Neuronal stem cell (in vitro differentiated cells): ENCODE measurements around the gene TUBB1.

Experiments used
- DNase-seq: peaks from one replicate; pipeline ENCODE4 v3.0.0-alpha.2; 2013; ENCODE audit warnings: low spot score
- H2AFZ ChIP-seq: one replicate; pipeline ENCODE4 v1.6.1; 2013; ENCODE audit warnings: mild to moderate bottlenecking, low read length, inconsistent platforms
- H2AK5ac ChIP-seq: 2 replicates; pipeline ENCODE4 v1.6.1; 2013; ENCODE audit warnings: low read depth, mild to moderate bottlenecking, inconsistent platforms, low read length, moderate library complexity, mixed read lengths
- H2BK120ac ChIP-seq: 2 replicates; pipeline ENCODE4 v1.6.1; 2013; ENCODE audit warnings: low read depth, mild to moderate bottlenecking, inconsistent platforms, low read length, moderate library complexity, mixed read lengths
- H2BK12ac ChIP-seq: one replicate; pipeline ENCODE4 v1.6.1; 2013; ENCODE audit warnings: low read length, inconsistent platforms
- H2BK15ac ChIP-seq: 2 replicates; pipeline ENCODE4 v1.6.1; 2013; ENCODE audit warnings: mild to moderate bottlenecking, low read length, inconsistent platforms, mixed read lengths
- H2BK5ac ChIP-seq: one replicate; pipeline ENCODE4 v1.6.1; 2013; ENCODE audit warnings: inconsistent platforms, mild to moderate bottlenecking, low read length, moderate library complexity
- H3K14ac ChIP-seq: one replicate; pipeline ENCODE4 v1.6.1; 2013; ENCODE audit warnings: low read length, inconsistent platforms
- H3K18ac ChIP-seq: 2 replicates; pipeline ENCODE4 v1.6.1; 2013; ENCODE audit warnings: low read length, inconsistent platforms
- H3K23ac ChIP-seq: 2 replicates; pipeline ENCODE4 v1.6.1; 2013; ENCODE audit warnings: low read depth, mild to moderate bottlenecking, mixed read lengths, low read length, inconsistent platforms; ENCODE audit not compliant: poor library complexity
- H3K27ac ChIP-seq: replicated peaks from 3 replicates; pipeline ENCODE4 v1.5.1; 2013; ENCODE audit warnings: low read length, inconsistent platforms
- H3K27me3 ChIP-seq, 3 experiments: 2 replicates each; pipeline ENCODE4 v1.6.1; 2013; ENCODE audit warnings: low read length in 3 of 3, mild to moderate bottlenecking in 2 of 3, inconsistent platforms in 1 of 3, low read depth in 1 of 3, mixed read lengths in 1 of 3, moderate library complexity in 1 of 3; ENCODE audit not compliant: control insufficient read depth in 3 of 3, insufficient read depth in 3 of 3
- H3K36me3 ChIP-seq, 2 donors: replicated peaks in 1 of 2; 2 replicates each; pipeline ENCODE4 v1.6.1; 2013; ENCODE audit warnings: low read length in 2 of 2; ENCODE audit not compliant: control insufficient read depth in 2 of 2, insufficient read depth in 2 of 2
- H3K4ac ChIP-seq: 2 replicates; pipeline ENCODE4 v1.6.1; 2013; ENCODE audit warnings: inconsistent platforms, mild to moderate bottlenecking, low read length, moderate library complexity
- H3K4me1 ChIP-seq, 2 donors: 1 replicate in 1 of 2; 2 replicates in 1 of 2; pipeline ENCODE4 v1.6.1; 2013; ENCODE audit warnings: low read length in 2 of 2, low read depth in 1 of 2; ENCODE audit not compliant: control insufficient read depth in 2 of 2, insufficient read depth in 1 of 2
- H3K4me2 ChIP-seq: one replicate; pipeline ENCODE4 v1.6.1; 2013; ENCODE audit warnings: mild to moderate bottlenecking, low read length, inconsistent platforms; ENCODE audit not compliant: insufficient read depth, poor library complexity, severe bottlenecking
- H3K4me3 ChIP-seq, 2 donors: 2 replicates each; pipeline ENCODE4 v1.5.1; 2013; ENCODE audit warnings: low read length in 2 of 2, mild to moderate bottlenecking in 2 of 2, inconsistent platforms in 1 of 2, moderate library complexity in 1 of 2
- H3K79me1 ChIP-seq: one replicate; pipeline ENCODE4 v1.6.1; 2013; ENCODE audit warnings: low read depth, mild to moderate bottlenecking, inconsistent platforms, low read length, moderate library complexity
- H3K9ac ChIP-seq: one replicate; pipeline ENCODE4 v1.6.1; 2013; ENCODE audit warnings: mild to moderate bottlenecking, low read depth, low read length, inconsistent platforms; ENCODE audit not compliant: poor library complexity
- H3K9me3 ChIP-seq, 2 donors: replicated peaks in 1 of 2; 2 replicates each; pipeline versions ENCODE3 to v1.6.1; 2013; ENCODE audit warnings: low read length in 2 of 2, mild to moderate bottlenecking in 2 of 2, inconsistent platforms in 1 of 2, low read depth in 1 of 2, mixed read lengths in 1 of 2, moderate library complexity in 1 of 2; ENCODE audit not compliant: control insufficient read depth in 2 of 2, insufficient read depth in 1 of 2
- H4K8ac ChIP-seq: one replicate; pipeline ENCODE4 v1.6.1; 2013; ENCODE audit warnings: low read depth, mild to moderate bottlenecking, inconsistent platforms, low read length, moderate library complexity
- H4K91ac ChIP-seq: one replicate; pipeline ENCODE4 v1.6.1; 2013; ENCODE audit warnings: low read length, low read depth, mild to moderate bottlenecking, inconsistent platforms; ENCODE audit not compliant: poor library complexity
- WGBS, 2 donors: extraction: QIAGEN DNeasy Blood & Tissue Kit; methylation state at CpG; one replicate each; pipeline ENCODE4 v1.1.7; 2013; ENCODE audit warnings: missing lambda C conversion rate in 2 of 2, mixed read lengths in 1 of 2; ENCODE audit not compliant: insufficient read length in 2 of 2, insufficient replicate concordance in 1 of 2; ENCODE audit errors: extremely low coverage in 2 of 2; 5-methylcytosine and 5-hydroxymethylcytosine counted together

Gene TUBB1

GRCh38 chr20:58978351-58979190, 40.7 kb upstream of the TUBB1 start:
- peaks cover 0 to 6% (median 0%) of the 10 kb centered on the region in 3 experiments for H3K27me3 ChIP-seq
- no peak for DNase-seq
- no CpG with 5 or more reads among the region's 6 CpGs for WGBS, 2 donors

DNA sequence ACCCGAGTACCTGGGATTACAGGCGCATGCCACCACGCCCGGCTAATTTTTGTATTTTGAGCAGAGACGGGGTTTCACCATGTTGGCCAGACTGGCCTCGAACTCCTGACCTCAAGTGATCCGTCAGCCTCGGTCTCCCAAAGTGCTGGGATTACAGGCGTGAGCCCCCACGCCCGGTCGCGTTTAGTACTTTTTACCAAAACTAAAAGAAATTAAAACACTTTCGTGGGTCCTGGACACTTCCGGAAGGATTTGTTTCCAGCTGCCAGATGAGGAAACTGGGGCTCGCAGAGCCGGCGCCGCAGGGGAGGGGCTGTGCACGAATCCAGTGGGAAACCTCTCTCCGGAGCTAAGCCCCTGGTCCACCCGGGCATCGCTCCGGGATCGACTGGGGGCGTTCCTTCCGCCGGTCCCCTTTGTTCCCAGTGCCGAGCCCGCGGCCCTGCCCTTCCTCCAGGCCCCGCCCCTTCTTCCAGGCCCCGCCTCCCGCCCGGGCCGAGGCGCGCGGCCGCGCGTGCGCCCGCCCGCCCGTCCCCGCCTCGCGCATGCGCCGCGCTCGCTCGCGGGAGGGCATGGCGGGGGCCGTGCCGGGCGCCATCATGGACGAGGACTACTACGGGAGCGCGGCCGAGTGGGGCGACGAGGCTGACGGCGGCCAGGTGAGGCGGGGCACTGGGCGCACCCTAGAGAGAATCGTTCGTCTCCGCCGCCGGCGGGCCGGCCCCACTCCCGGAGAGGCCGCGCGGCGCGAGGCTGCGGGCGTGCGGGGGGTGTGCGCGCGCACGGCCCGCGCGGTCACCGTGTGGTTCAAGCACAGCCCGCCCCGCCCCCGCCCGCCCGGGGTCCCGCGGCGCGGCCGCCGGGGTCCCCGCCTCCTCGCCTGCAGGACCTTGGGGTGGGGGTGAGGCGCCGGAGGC, 38.3 kb upstream of the TUBB1 start, which contains the start of gene NELFCD:
TSS of gene NELFCD (plus strand) at position 546 of the 917 bp plus-strand sequence. CDS start at position 600, 54 bp downstream.
- H3K4me3 ChIP-seq, result peak within 1 kb of the TSS; percentile 94 to 95
- H2BK12ac ChIP-seq, result no peak within 1 kb of the TSS
- no peak within 1 kb of the TSS for H2AK5ac ChIP-seq
- H3K4me1 ChIP-seq, result peaks cover 2 to 9% of the 10 kb centered on the region in 2 donors
- peak; percentile 86 for DNase-seq
- H3K18ac ChIP-seq, result peak within 1 kb of the TSS; percentile 97
- no peak within 1 kb of the TSS for H4K8ac ChIP-seq
- no peak within 1 kb of the TSS for H3K14ac ChIP-seq
- peaks cover 0 to 21% of the 10 kb centered on the region in 2 donors for H3K36me3 ChIP-seq
- peak within 1 kb of the TSS; percentile 94 for H3K23ac ChIP-seq
- H3K27ac ChIP-seq, result peak within 1 kb of the TSS; percentile 52
- H3K9ac ChIP-seq, result peak within 1 kb of the TSS; percentile 96
- no peak within 1 kb of the TSS for H4K91ac ChIP-seq
- WGBS, 2 donors, result no CpG with 5 or more reads among the region's 109 CpGs
- H3K4ac ChIP-seq, result no peak within 1 kb of the TSS
- H3K79me1 ChIP-seq, result peaks cover 7% of the 10 kb centered on the region
- no peak within 1 kb of the TSS for H2BK120ac ChIP-seq
- peak within 1 kb of the TSS; percentile 66 for H3K4me2 ChIP-seq
- H2BK5ac ChIP-seq, result no peak within 1 kb of the TSS
- peaks cover 0 to 2% of the 10 kb centered on the region in 2 donors for H3K9me3 ChIP-seq
- H2BK15ac ChIP-seq, result no peak within 1 kb of the TSS
- peak within 1 kb of the TSS; percentile 87 for H2AFZ ChIP-seq
- peaks cover 0 to 6% (median 0%) of the 10 kb centered on the region in 3 experiments for H3K27me3 ChIP-seq

More at GRCh38 chr20:58978351-58979190, 40.7 kb upstream of the TUBB1 start:
- Histone ChIP-seq H3K27ac (no peak overlapping the region), H3K9ac (no peak overlapping the region), H3K36me3 (peaks cover 0 to 5% of the 10 kb centered on the region in 2 donors), H3K79me1 (peaks cover 2% of the 10 kb centered on the region), H3K4me2 (no peak overlapping the region), H2AK5ac (no peak overlapping the region), H3K23ac (no peak overlapping the region), H2BK12ac (no peak overlapping the region), H4K8ac (no peak overlapping the region), H3K18ac (no peak overlapping the region), H2AFZ (no peak overlapping the region), H4K91ac (no peak overlapping the region), H3K4ac (no peak overlapping the region), H2BK120ac (no peak overlapping the region), H2BK15ac (no peak overlapping the region), H3K4me1 (peaks cover 2 to 7% of the 10 kb centered on the region in 2 donors), H3K9me3 (peaks cover 0 to 3% of the 10 kb centered on the region in 2 donors), H3K4me3 (no peak overlapping the region), H2BK5ac (no peak overlapping the region), H3K14ac (no peak overlapping the region)

DNA sequence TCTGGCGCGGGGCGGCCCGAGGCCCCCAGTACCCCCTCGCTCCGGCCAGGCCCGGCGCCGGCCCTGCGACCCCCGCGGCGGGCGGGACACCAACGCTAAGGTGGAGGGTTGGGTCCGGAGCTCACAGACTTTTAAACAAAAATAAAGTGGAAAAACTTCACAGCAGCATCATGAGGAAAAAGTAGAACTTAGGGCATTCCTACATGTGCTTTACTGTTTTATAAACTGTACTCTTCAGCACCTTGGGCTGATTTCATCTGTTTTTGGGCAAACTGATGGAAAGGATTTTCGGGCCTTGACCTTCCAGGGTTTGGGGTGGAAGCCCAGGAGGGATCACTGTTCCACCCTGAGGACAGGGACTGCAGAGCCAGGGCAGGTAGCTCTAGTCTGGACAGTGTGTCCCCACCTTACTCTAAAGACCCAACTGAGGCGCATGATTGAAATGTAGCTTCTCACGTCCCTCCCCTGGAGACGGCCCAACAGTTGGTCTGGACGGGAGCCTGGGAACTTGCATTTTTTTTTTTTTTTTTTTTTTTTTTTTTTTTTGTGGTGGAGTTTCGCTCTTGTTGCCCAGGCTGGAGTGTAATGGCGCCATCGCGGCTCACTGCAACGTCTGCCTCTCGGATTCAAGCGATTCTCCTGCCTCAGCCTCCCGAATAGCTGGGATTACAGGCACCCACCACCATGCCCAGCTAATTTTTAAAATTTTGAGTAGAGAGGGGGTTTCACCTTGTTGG, 37.4 kb upstream of the TUBB1 start:
- Histone ChIP-seq H3K79me1 (peaks cover 7% of the 10 kb centered on the region), H3K27me3 (peaks cover 0 to 6% (median 0%) of the 10 kb centered on the region in 3 experiments), H4K91ac (no peak overlapping the region), H3K9ac (peak overlapping the region; percentile 78), H2AFZ (peak overlapping the region; percentile 87), H3K23ac (no peak overlapping the region), H2BK12ac (no peak overlapping the region), H3K4me3 (peak overlapping the region; percentile 94 to 95), H2BK5ac (no peak overlapping the region), H3K9me3 (no peaks in the 10 kb centered on the region), H2BK15ac (no peak overlapping the region), H3K36me3 (peaks cover 3 to 29% of the 10 kb centered on the region in 2 donors), H2AK5ac (no peak overlapping the region), H3K4me1 (peaks cover 2 to 9% of the 10 kb centered on the region in 2 donors), H2BK120ac (no peak overlapping the region), H4K8ac (no peak overlapping the region), H3K27ac (no peak overlapping the region), H3K18ac (peak overlapping the region; percentile 68), H3K14ac (no peak overlapping the region), H3K4me2 (peak overlapping the region; percentile 66), H3K4ac (no peak overlapping the region)
- WGBS, 2 donors, result no CpG with 5 or more reads among the region's 29 CpGs
- peak; percentile 15 for DNase-seq
